GM18861 (cell line): ENCODE data around the gene SMAD7.

Source experiments
- ATAC-seq: cut with Tn5 transposase; IDR thresholded peaks from one replicate; pipeline ENCODE4 v1.9.1; 2021; ENCODE audit not compliant: unreplicated experiment

SMAD7 gene

DNA sequence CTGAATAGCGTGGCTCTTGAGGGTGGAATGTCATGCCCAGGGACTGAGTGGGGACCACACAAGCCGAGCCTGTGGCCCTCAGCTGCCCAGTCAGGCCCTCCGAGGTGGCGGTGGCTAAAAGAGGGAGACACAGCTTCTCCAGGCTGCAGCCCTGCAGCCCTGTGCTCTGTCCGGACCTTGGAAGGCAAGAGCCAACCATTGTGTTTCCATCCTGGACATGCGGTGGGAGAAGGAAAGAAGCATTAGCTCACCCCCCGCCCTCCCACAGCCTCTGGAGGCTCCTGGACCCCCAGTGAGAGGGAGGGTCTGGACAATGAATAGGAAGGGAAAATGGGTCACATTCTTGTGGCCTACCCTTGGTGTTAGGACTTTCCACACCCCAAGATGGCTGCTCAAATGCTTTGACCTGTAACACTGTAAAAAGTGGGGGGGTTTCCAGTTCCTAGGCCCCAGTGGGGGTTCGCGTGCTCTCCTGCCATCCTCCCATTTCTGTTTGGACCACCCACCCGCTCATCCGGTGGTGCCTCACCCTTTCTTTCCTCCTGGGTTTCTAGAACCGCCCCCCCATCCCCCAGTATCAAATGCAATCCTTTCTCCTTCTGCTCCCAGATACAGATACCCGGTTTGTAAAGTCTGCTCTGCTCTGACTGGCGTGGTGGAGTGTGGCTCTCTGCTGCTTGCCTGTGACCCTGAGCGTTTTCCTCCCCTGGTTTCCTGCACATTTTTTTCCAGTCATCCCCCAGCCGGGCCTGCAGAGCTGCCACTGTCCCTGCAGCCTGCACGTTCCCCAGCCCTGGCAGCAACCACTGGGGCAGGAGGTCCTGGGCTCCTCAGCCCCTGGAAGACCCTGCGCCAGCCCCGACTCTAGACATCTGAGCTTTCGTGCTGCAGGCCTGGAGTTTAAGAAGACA is 36.3 kb upstream of the SMAD7 start:
- no peak for ATAC-seq

DNA sequence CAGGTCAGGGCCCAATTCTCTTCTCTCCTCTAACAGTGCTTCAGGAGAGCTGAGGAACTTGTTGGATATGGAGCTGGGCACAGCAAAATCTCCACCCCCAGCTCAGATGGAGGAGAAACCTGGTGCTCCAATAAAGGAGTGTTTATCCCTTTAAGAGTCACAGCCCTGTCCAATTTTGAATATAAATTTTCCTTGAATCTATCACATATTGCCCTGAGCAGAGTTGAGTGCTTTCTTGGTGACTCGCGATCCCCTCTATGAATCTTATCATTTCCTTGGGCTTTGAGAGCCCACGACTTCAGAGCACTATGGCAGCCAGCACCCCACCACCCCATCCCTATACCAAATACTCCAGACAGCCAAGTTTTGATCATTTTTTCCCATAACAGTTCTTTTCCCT is 34.4 kb upstream of the SMAD7 start:
- no peak for ATAC-seq

DNA sequence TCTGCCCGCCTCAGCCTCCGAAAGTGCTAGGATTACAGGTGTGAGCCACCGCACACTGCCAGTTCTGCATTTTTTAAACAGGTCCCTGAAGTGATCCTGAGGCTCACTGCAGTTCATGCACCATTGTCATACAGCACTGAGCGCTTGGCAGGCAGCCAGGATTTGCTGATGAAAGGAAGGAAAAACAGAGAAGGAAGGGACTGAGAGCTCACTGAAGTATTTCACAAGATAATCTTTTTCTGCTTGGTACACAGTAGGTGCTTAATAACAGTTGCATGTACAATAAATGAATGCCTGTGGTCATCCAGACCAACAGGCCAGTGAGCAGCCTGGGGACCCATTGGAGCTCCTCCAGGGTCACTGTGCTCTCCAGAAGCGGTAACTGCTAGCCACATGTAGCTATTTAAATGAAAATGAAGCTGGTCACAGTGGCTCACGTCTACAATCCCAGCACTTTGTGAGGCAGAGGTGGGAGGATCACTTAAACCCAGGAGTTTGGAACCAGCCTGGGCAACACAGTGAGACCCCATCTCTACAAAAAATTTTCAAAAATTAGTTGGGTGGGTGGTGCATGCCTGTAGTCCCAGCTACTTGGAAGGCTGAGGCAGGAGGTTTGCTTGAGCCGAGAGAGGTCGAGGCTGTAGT is 33.1 kb upstream of the SMAD7 start:
- no peak for ATAC-seq

DNA sequence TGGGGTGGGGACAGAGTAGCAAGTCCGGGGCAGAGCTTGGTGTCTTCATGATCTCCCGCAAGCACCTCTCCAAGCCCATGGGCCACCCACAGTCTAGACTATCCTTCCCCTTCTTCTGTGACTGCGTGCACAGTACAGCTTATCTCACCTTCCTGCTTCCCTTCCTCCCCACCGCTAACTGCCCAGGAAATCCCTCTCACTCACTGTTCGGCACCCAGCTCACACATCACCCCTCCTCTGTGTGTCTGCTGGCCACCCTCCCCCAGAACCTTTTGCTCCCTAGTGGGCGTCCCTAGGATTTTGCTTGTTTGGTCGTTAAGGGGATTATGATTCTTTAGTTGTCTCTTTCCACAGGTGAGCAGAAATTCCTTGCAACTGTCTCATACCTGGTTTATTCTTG is 31.5 kb upstream of the SMAD7 start:
- ATAC-seq: no peak

DNA sequence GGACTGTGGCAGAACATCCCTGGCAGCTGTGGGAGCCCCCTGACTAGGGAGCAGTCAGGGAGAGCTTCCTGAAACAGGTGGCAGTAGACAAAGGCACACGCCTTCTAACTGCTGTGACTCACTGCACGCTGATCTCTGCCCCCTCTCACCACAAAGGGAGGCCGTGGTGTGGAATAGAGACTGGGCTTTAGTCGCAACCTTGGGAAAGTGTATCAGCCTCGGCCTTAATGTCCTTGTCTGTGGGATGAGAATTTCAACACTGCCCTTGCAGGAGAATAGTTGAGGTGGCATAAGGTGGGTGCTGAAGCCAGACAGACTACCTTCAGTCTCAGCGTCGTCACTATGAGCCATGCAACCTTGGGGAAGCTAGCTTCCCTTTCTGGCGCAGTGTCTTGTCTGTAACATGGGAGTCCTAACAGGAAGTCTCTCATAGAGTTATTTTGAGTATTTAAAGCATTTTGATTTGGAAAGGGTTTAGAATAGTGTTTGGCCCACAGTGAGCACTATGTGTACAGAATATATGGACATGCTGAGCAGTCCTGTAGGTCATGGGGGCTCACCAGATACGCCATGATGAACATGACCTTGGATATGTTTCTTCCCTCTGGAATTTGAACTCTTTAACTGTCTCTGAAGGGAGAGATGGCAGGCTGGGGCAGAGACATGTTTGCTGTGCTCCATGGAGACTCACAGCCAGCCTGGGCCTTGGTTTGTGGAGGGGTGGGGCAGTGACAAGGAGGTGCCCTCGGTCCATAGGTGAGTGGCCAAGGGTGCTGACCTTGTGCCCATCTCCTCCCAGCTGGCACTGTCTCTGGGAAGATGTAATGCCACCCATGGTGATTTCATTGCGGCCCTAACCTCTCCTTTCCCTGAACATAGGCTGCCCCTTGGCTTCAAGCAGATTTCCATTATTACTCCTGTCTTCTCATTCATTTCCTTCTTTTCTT is 29.5 kb upstream of the SMAD7 start:
- ATAC-seq: no peak

DNA sequence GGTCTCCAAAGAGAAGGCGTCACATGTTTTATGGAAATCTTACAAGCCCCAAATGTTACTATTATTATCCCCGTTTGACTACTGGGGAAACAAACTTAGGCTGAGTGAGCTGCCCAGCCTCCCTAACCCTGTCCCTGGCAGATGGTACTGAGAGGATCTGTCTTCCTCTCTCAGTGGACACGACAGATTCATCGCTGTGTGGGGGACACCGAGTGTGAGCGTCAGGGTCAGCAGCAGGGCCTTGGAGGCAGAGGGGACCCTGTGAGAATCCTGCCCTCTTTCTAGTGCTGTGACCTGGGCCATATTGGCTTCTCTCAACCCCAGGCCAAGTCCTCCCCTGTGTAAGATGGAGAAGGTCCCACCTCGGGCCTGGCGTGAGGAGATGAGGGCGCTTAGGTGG is 27.1 kb upstream of the SMAD7 start:
- ATAC-seq: no peak

DNA sequence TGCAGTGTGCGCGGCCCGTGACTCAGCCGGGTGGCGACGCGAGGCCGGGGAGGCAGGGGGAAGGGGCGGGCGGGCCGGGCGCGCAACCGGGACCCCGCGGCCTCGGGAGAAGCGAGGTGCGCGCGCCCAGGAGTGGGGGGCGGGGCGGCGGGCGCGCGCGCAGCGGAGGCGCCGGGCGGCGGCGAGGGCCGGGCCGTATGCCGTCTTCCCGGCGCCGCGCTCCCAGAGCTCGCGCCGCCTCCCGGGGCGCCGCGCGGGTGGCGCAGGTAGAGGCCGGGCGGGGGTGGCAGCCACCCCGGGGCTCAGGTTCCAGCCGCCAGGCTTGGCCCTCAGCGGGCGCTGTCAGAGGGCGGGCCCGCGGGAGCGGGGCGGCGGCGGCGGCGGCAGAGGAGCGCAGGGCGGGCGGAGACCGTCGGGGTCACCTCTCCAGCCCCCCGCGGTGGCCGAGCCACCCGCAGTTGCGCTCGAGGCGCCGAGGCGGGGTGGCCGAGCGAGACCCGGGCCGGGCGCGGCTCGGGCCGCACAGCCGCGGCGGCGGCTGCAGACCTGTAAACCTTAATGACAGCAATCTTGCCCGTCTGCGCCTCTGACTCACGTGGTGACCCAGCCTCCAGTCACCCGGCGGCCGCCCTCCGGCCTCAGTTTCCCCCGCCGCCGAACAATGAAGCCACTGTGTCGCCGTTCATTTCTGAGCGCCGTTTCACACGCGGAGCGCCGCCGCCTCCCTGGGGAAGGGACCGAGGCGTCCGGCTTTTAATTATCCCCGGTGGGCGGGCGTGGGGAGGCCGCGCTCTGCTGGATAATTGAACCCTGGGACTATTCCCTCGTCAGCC is 25.3 kb upstream of the SMAD7 start:
- ATAC-seq: peak; percentile 56

DNA sequence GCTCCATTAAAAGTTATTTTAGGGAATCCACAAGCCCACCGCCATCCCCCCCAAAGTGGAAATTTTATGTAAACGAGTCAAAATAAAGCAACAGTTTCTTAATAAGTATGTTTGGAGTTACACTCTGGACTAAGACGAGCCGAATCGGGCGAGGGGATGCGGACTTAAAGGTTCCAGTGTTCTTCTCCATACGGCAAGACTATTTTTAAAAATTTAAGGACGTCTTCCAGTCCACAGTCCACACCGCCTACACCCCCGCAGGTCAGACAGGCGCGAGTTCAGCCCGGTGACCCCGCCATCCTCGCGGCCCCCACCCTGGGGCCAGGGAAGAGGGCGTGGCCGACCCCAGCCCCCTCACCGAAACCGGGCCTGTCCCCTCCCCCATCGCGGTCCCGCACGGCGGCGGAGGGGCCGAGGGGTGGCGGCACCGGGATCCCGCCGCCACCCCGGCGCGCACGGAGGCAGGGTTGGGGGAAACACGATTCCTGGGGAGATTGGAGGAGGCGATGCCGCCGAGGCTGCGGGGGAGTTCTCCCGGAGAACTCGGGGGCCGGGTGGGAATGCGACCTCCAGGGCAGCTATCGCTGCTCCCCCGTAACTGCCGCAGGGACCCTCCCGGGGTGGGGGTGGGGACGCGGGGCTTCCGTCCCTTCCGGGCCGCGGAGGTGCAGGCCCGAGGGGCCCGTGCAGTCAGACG is 24.5 kb upstream of the SMAD7 start:
- ATAC-seq: peak; percentile 9

DNA sequence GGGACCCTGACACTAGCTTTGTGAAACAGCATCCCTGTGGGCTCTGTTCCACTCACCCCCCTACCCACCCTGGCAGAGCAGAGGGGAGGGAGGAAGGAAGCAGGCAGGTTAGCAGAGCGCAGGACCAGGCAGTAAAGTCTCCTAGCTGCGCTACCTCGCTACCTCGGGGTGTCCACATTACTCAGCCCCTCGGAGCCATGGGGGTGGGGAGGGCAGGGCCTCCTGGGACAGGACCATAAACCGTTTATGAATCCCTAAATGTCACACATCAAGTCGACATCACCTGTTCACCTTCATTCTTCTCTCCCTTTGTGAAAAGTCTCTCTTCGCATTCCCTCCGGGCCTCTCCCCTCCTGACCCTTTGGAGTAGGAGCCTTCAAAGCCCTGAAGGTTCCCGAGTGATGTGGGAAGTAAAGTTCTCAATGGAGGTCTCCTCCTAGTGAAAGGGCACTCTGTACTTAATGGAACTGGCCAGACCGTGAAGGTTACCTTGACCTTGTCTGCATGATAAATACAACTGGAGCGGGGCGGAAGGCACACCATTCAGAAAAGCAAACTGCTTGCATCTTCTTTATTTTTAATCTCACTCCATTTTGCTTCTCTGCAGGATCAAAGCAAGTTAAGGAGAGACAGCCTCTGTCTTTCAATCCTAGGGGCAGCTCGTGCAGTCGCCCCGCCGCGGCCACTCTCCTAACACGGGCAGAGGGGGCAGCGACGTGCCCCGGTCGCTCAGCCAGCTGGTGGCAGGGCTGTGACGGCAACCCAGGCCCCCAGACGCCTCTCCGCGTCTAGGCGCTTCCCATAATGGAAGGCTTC is 23.7 kb upstream of the SMAD7 start:
- ATAC-seq: no peak

DNA sequence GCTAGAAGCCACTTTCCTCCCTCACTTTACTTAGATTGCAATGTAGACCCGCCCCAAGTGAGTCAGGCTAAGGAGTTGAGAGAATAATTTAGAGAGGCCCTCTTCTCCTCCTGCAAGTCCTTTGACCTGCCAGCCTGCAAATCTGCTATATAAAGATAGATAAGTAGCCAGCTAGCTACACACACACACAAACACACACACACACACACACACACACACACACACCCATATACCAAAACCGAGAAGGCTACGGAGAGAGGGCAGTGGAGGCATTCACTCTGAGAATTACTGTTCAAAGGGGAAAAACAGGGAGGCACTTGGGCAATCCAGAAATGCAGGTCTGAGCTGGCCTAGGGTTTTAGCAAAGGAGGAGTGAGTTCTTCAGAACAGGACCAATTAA is 23.0 kb upstream of the SMAD7 start:
- no peak for ATAC-seq

DNA sequence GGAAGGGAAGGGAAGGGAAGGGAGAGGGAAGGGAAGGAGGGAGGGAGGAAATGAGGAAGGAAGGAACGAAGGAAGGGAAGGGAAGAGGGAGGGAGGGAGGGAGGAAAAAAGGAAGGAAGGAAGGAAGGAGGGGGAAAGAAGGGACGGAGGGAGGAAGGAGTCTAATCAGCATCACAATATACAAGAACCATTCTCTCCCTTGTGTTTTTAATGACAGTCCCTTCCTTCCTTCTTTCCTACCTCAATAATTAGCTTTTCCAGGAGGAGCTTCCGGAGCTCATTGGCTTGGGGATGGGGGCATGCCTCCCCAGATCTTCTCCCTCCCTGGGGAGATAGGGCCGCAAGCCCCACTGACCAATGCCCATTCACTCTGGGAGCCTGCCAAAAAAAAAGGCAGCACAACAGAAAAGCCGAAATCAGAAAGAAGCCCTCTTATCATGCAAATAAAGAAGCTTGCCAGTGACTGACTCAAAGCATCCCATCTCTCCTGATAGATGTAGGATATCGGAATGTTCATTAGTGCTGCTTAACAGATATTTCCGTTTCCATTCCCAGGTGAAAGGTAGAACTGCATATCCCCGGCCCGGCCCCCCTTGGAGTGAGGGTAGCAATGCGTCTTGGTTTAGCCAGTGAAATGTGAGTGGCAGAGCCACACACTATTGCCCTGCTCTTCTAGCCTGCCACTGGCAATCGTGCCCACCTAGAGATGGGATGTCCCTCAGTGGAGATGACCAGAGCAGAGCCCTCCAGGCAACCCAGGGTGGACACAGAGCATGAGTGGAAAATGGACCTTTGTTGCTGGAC is 17.8 kb upstream of the SMAD7 start:
- ATAC-seq: no peak

DNA sequence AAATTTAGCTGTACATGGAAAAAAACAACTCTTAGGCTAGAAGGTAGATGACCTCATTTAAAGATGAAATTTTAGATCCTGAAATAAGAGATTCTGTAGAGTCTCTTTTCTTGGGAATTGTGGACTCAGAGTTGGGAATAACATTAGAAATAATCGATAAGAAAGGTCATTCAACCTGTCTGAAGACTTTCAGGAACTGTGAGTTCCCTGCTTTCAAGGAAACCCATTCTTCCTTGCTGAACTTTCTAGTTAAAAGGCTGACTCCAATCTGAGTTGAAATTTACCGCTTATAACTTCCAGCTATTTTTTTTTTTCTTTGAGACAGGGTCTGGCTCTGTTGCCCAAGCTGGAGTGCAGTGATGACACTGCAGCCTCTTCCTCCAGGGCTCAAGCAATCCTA is 16.8 kb upstream of the SMAD7 start:
- no peak for ATAC-seq

DNA sequence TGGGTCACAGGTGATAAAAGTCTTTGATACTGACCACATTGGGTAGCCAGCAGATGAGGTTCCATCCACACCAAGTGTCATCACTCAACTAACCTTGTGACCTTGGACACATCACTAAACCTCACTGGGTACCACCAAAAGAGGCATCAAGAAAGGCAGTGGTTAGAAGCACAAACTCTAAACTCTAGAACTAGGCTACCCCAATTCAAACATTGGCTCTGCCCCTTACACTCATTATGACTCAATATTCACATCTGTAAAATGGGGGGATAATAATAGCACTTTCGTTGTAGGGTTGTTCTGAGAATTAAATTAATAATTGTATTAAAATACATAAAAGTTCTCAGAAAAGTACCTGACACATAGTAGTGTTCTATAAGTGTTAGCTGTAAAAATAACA is 15.8 kb upstream of the SMAD7 start:
- ATAC-seq: no peak

DNA sequence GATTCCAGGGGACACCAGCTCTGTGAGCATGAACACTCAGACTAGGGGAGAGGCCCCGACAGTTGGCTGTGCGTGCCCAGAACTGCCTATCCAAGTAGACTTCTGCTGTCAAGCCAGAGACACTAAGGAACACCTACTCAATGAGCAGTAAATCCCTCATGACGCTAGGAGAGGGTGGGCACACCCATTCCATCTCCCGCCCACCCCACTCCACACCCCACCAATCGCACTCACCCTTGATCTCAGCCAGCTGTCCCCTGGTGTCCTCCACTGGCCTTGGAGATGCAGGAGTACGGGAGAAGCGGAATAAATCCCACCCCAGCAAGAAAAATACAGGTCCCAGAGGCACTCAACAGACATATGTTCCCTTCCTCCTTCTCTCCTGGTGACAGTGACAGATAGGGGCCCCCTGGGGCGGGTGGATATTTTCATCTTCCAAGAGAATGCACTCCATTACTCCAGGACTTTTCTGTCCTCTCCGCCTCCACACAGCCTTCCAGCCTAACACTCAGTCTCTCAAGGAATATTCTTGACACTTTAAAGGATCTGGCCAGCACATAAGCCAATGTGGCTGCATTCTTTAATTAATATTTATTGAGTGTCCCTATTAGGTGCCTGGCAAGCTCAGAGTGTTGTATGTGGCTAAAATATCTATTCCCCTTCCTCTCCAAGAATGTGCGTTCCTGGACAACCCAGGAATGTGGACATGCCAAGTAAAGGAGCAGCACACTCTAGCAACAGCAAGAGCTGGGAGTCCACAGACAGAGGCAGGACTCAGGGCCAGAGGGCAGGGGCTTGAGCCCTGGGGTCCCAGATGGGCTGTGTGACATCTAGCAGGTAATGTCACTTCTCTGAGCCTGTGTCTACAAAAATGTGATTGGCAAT is 13.1 kb upstream of the SMAD7 start:
- ATAC-seq: no peak

DNA sequence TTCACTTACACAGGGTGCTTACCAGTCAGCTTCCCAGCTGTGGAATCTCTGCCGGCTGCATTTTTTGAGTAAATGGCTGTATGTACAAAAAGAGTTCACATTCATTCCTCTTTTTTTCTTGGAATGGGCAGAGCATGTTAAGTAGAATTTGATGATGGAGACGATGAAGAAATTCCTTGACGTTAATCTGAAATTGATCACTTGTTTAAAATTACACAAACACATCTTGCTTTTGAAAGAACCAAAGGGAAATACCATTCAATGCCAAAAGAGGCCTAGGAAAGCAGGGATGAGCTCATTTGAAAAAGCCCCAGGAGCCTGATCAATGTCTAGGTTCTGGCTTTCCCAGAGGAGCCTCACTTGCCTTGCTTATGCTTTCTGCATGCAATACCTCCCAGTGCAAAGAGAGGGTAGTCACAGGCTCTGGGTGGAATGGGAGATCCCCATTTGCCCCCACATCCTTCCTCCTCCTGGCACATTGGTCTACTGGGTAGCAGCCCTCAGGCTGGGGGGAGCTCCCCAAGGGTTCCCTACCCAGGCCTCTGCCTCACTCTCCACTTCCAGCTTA is 12.3 kb upstream of the SMAD7 start:
- no peak for ATAC-seq

DNA sequence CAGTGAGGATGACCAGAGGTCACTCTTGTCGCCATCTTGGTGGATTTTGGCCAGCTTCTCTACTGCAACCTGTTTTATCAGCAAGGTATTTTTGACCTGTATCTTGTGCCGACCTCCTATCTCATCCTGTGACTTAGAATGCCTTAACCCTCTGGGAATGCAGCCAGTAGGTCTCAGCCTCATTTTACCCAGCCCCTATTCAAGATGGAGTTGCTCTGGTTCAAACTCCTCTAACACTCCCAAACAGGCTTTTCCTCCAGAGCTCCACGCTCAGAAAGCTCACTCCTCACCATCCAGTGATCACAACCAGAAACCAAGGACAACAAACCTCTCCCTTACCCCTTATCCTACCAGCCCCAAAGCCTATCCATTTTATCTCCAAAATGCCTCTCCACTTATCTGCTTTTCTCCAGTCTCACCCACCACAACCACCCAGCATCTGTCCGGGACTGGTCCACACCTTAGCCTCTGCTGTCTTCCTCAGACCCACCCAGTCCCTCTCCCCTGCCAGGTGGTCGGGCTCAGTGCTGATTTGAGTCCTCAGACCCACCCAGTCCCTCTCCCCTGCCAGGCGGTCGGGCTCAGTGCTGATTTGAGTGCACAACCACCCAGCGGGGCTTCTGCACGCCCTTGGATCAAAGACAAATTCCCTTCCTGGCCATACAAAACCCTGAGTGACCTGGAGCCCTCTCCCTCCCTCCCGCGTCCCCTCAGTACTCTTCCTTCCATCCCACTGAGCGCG is 11.7 kb upstream of the SMAD7 start:
- no peak for ATAC-seq
